C4-2B (cell line): Measurements from ENCODE around the gene EPS8L1.
"Not testable (repeated sequence)": the region's sequence is repeated elsewhere in the genome, so short reads cannot be mapped to it uniquely, and the experiment has no call there.

Experiments used
- H3K27ac ChIP-seq: fragments of 450-650 bp; 2 replicates; pipeline ENCODE4 v1.5.1; 2017
- CTCF ChIP-seq: fragments of 450-650 bp; conservative IDR thresholded peaks from 2 replicates; pipeline ENCODE4 v1.5.1; 2017; ENCODE audit warnings: mild to moderate bottlenecking
- ZFX ChIP-seq: fragments of 450-650 bp; IDR thresholded peaks from 2 replicates; pipeline ENCODE4 v1.6.1; 2017

The EPS8L1 gene

DNA sequence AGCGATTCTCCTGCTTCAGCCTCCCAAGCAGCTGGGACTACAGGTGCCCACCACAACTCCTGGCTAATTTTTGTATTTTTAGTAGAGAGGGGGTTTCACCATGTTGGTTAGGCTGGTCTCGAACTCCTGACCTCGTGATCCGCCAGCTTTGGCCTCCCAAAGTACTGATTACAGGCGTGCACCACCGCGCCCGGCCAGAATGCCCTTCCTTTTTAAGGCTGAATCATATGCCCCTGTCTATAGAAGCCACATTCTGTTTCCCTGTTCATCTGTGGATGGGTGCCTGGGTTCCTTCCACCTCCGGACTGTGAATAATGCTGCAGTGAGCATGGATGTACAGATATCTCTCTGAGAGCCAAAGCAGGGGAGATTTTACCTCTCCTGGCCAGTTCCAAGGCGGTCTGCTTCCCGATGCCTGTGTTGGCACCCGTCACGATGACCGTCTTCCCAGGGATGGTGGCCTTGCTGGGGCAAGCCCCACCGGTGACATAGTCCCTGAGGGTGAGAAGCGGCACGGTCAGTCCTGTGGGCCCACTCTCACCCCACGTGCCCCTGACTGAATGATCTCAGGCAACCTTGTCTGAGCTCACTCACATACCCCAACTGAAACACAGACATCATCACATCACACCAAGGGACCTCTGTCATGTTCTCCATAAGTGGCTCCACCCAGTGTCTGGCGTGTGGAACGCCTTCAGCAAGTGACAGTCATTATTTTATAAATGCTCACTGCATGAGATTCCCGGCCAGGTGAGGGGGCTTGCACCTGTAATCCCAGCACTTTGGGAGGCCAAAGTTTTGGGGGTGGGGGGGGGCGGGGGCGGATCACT lies 16.7 kb upstream of the EPS8L1 start:
- no peak overlapping the region for H3K27ac ChIP-seq
- no peak for TF ChIP-seq CTCF
- no peak for TF ChIP-seq ZFX

DNA sequence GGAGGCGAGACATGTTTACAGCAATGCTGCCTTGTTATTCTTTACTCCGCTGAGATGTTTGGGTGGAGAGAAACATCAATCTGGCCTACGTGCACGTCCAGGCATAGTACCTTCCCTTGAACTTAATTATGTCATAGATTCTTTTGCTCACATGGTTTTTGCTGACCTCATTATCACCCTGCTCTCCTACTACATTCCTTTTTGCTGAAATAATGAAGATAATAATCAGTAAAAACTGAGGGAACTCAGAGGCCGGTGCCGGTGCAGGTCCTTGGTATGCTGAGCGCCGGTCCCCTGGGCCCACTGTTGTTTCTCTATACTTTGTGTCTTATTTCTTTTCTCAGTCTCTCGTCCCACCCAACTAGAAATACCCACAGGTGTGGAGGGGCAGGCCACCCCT lies 15.4 kb upstream of the EPS8L1 start:
- not testable (repeated sequence) for H3K27ac ChIP-seq

DNA sequence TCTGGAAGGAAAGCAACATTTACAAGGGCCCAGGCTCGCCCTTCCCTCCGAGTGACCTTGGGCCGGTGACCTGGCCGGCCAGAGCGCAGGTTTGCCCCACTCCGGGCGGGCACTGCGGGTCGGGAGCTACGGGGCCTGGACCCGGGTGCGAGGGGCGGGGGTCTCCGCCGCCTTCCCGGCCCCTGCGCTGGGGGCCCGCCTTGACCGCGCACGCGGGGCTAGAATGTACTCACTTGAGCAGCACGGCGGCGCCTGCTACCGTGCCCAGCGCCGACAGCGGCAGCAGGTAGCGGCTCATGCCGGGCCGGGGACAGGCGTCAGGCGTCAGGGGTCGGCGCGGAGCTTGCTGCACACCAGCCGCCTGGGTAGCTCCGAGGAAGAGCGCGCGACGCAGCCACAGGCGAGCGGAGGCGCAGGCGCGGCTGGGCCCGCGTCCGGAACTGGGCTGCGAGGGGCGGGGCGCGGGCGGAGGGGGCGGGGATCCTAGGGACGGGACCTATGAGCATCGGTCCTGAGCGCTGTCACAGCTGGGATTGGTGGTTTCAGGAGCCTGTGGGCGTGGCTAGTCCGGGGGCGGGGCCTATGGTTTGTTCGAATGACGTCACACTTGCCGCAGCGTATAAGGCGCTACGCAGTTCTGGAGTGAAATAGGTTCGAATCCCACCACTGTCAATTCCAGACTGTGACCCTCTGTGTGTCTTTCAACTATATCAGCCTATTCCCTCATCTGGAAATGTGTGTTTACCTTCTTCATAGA lies 12.8 kb upstream of the EPS8L1 start, which contains the start of gene RDH13:
Gene RDH13, minus strand, starts transcription at position 414 of the 757 bp plus-strand sequence. Its CDS starts 116 bp downstream, at position 298.
- TF ChIP-seq ZFX (peak; percentile 55; the same call in 1 of the 2 replicates), CTCF (no peak)
- peak within 1 kb of the TSS; percentile 90 for H3K27ac ChIP-seq

DNA sequence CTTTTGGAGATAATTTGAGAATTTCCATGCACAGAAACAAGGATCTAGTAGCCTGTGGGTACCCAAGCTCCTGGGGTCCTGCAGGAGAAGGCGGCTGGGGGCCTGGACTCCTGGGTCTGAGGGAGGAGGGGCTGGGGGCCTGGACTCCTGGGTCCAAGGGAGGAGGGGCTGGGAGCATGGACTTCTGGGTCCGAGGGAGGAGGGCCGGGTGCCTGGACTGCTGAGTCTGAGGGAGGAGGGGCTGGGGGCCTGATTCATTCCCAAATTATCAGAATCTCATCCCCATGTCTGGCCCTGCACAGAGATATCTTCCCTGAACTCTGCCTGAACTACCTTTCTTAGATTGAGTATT lies 12.2 kb upstream of the EPS8L1 start:
- H3K27ac ChIP-seq: no peak overlapping the region
- TF ChIP-seq CTCF (no peak), ZFX (no peak)

DNA sequence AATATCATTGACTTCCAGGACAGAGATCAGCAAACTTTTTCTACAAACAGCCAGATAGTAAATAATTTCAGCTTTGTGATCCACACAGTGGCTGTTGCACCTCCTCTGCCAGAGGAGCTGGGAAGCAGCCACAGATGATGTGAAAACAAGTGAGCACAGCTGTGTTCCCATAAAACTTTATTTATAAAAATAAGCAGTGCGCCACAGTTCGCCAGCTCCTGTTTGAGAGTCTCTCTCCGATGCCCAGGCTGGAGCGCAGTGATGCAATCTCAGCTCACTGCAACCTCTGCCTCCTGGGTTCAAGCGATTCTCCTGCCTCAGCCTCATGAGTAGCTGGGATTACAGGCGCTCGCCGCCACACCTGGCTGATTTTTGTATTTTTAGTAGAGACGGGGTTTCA lies 10.2 kb upstream of the EPS8L1 start:
- H3K27ac ChIP-seq: not testable (repeated sequence)

DNA sequence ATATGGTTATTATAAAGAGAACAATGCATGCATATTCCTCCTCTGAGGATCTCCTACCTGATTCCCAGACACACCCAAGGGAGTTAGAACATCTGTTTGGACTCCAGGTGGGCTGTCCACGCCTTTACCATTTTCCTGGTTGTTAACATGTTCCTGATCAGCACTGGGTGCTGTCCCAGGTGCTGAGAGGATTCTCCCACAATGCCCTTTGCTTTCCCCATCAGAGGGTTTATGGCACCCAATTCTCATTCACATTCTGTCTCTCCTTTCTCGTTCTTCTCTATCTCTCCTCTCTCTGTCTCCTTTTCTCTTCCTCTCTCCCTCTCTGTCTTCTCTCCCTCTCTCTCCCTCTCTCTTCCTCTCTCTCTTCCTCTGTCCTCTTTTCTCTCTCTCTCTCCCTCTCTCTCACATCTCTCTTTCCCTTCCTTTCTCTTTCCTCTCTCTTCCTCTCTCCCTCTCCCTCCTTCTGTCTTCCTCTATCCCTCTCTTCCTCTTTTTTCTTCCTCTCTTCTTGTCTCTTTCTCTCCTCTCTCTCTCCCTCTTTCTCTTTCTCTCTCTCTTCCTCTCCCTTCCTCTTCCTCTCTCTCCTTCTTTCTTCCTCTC lies 9.5 kb upstream of the EPS8L1 start:
- no peak for TF ChIP-seq ZFX
- TF ChIP-seq CTCF: no peak
- H3K27ac ChIP-seq: no peak overlapping the region

DNA sequence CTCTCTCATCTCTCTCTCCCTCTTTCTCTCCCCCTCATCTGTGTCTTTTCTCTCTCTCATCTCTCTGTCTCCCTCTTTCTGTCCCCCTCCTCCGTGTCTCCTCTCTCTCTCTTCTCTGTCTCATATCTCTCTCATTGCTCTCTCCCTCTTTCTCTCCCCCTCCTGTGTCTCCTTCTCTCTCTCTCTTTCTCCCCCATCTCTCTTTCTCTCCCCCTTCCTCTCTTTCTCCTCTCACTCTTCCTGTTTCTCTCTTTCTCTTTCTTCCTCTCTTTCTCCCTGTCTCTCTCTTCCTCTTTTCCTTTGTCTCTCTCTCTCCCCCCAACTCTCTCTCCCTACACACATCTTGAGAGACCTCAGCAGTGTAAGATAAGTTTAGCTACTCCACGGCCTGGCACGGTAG lies 7.8 kb upstream of the EPS8L1 start:
- TF ChIP-seq ZFX (no peak), CTCF (no peak)
- no peak overlapping the region for H3K27ac ChIP-seq
